Astrocyte (in vitro differentiated cells and primary cell): ENCODE data around the gene BSN. TPM values are rescaled to one million over a fixed set of nuclear protein-coding genes. Genes with fewer than 3 reads are reported as not detected.

Experiments
- DNase-seq: peaks from one replicate; pipeline ENCODE4 v3.0.0-alpha.2; 2010; ENCODE audit warnings: low read depth
- FAIRE-seq: peaks from 2 replicates; lab custom pipeline; 2011; peaks lifted over from hg19 to GRCh38; lab: Jason Lieb, UNC
- H2AFZ ChIP-seq: 2 replicates; pipeline ENCODE4 v1.6.0; 2012; ENCODE audit warnings: low read depth, low read length, inconsistent platforms
- H3K27ac ChIP-seq: 2 replicates; pipeline ENCODE4 v1.5.1; 2011; ENCODE audit warnings: low read depth, low read length, inconsistent platforms
- H3K27me3 ChIP-seq: 2 replicates; pipeline ENCODE4 v1.6.0; 2011; ENCODE audit warnings: low read length, inconsistent platforms; ENCODE audit not compliant: insufficient read depth
- H3K36me3 ChIP-seq: 2 replicates; pipeline ENCODE4 v1.5.1; 2011; ENCODE audit warnings: low read length, inconsistent platforms; ENCODE audit not compliant: insufficient read depth
- H3K4me1 ChIP-seq: 2 replicates; pipeline ENCODE4 v1.5.1; 2011; ENCODE audit warnings: low read length, inconsistent platforms; ENCODE audit not compliant: insufficient read depth
- H3K4me2 ChIP-seq: 2 replicates; pipeline ENCODE4 v1.6.0; 2012; ENCODE audit warnings: low read length, inconsistent platforms
- H3K4me3 ChIP-seq: 2 replicates; pipeline ENCODE4 v1.5.1; 2011; ENCODE audit warnings: low read depth, mild to moderate bottlenecking, low read length, inconsistent platforms; ENCODE audit not compliant: insufficient read depth
- H3K79me2 ChIP-seq: 2 replicates; pipeline ENCODE4 v1.6.0; 2012; ENCODE audit warnings: mild to moderate bottlenecking, low read length, inconsistent platforms; ENCODE audit not compliant: insufficient read depth
- H3K9ac ChIP-seq: 2 replicates; pipeline ENCODE4 v1.6.0; 2012; ENCODE audit warnings: mild to moderate bottlenecking, low read length, inconsistent platforms
- H3K9me3 ChIP-seq: 2 replicates; pipeline ENCODE4 v1.5.1; 2012; ENCODE audit warnings: low read depth, mild to moderate bottlenecking, low read length, inconsistent platforms; ENCODE audit not compliant: insufficient read depth
- H4K20me1 ChIP-seq: 2 replicates; pipeline ENCODE4 v1.6.0; 2012; ENCODE audit warnings: low read length, inconsistent platforms; ENCODE audit not compliant: insufficient read depth
- H3K27ac Mint-ChIP-seq: one replicate; pipeline ENCODE4 v1.8.0; 2021; ENCODE audit warnings: mild to moderate bottlenecking, mixed read lengths; ENCODE audit not compliant: unreplicated experiment
- H3K27me3 Mint-ChIP-seq: one replicate; pipeline ENCODE4 v1.8.0; 2021; ENCODE audit warnings: low read depth, mixed read lengths; ENCODE audit not compliant: unreplicated experiment
- H3K36me3 Mint-ChIP-seq: one replicate; pipeline ENCODE4 v1.8.0; 2021; ENCODE audit warnings: low read depth, mixed read lengths; ENCODE audit not compliant: unreplicated experiment
- H3K4me1 Mint-ChIP-seq: one replicate; pipeline ENCODE4 v1.8.0; 2021; ENCODE audit warnings: low read depth, mixed read lengths; ENCODE audit not compliant: unreplicated experiment
- H3K4me3 Mint-ChIP-seq: one replicate; pipeline ENCODE4 v1.8.0; 2021; ENCODE audit warnings: mild to moderate bottlenecking, moderate library complexity, mixed read lengths; ENCODE audit not compliant: unreplicated experiment
- H3K9me3 Mint-ChIP-seq: one replicate; pipeline ENCODE4 v1.8.0; 2021; ENCODE audit warnings: mild to moderate bottlenecking, mixed read lengths; ENCODE audit not compliant: unreplicated experiment
- CTCF ChIP-seq: IDR thresholded peaks from 2 replicates; pipeline ENCODE4 v1.5.1; 2011; ENCODE audit warnings: low read depth, mild to moderate bottlenecking, inconsistent platforms, low read length, moderate library complexity; ENCODE audit not compliant: insufficient read depth
- EZH2 ChIP-seq: IDR thresholded peaks from 2 replicates; pipeline ENCODE4 v1.6.1; 2012; ENCODE audit warnings: mild to moderate bottlenecking, low read length, inconsistent platforms; ENCODE audit not compliant: insufficient read depth
- total RNA-seq: library from RNA; stranded (reverse); gene quantifications from 2 replicates; pipeline ENCODE4 v1.2.1, GENCODE V29; 2021

The BSN gene
- total RNA-seq, 1 donor from 2014 or later = 0.86 TPM

- Histone ChIP-seq H4K20me1 (peaks cover 4% of the 10 kb centered on the region), H3K4me2 (no peak overlapping the region), H3K4me3 (no peak overlapping the region), H2AFZ (no peak overlapping the region), H3K27me3 (peaks cover 30% of the 10 kb centered on the region), H3K36me3 (no peaks in the 10 kb centered on the region), H3K9ac (no peak overlapping the region), H3K79me2 (no peaks in the 10 kb centered on the region), H3K9me3 (no peaks in the 10 kb centered on the region), H3K27ac (no peak overlapping the region), H3K4me1 (peaks cover 12% of the 10 kb centered on the region)
- H3K36me3 Mint-ChIP-seq = no peaks in the 10 kb centered on the region
- FAIRE-seq (no peak), DNase-seq (no peak)
- TF ChIP-seq CTCF (no peak), EZH2 (no peak)
- no peaks in the 10 kb centered on the region for H3K9me3 Mint-ChIP-seq
- peaks cover 47% of the 10 kb centered on the region for H3K27me3 Mint-ChIP-seq
- peak overlapping the region; percentile 22 for H3K4me3 Mint-ChIP-seq
- no peak overlapping the region for H3K27ac Mint-ChIP-seq
- H3K4me1 Mint-ChIP-seq = no peaks in the 10 kb centered on the region
Observed at GRCh38 chr3:49552087-49552486, 2.2 kb upstream of the BSN start.

GRCh38 chr3:49553324-49553691 lies 969 bp upstream of the BSN start:
- Mint-ChIP-seq H3K4me3 (peak overlapping the region; percentile 93), H3K36me3 (no peaks in the 10 kb centered on the region), H3K27ac (no peak overlapping the region), H3K9me3 (no peaks in the 10 kb centered on the region), H3K27me3 (peaks cover 42% of the 10 kb centered on the region), H3K4me1 (no peaks in the 10 kb centered on the region)
- H3K4me3 ChIP-seq = peak overlapping the region; percentile 77
- H3K27ac ChIP-seq = no peak overlapping the region
- FAIRE-seq (no peak), DNase-seq (no peak)
- H3K27me3 ChIP-seq = peaks cover 24% of the 10 kb centered on the region
- H2AFZ ChIP-seq = peak overlapping the region; percentile 97
- peak overlapping the region; percentile 99 for H3K4me2 ChIP-seq
- peaks cover 4% of the 10 kb centered on the region for H4K20me1 ChIP-seq
- no peaks in the 10 kb centered on the region for H3K9me3 ChIP-seq
- peaks cover 12% of the 10 kb centered on the region for H3K4me1 ChIP-seq
- H3K79me2 ChIP-seq = no peaks in the 10 kb centered on the region
- no peaks in the 10 kb centered on the region for H3K36me3 ChIP-seq
- peak overlapping the region; percentile 79 for H3K9ac ChIP-seq
- TF ChIP-seq CTCF (no peak), EZH2 (no peak)

DNA sequence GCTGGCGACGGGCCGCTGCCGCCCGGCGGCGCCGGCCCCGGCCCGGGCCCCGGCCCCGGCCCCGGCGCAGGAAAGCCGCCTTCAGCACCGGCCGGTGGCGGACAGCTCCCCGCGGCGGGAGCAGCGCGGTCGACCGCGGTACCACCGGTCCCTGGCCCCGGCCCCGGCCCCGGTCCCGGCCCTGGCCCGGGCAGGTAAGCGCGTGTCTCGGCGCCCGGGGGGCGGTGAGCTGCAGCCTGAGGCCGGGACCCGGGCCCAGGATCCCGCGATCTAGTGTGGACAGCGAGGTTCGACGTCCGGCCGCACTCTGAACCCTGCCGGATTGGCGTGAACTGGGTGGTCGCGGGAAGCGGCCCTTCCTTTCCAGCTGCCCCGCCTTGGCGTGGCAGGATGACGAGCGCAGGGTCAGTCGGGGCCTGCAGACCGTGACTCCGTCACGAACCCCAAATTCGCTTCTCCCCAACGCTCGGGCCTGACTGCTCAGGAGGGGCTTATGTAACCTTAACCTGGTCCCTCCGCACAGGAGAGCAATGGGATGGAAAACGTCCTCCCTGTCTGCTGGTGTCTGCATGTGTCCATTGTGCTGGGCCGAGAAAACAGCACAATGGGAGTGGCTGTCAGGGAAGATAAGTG lies 472 bp downstream of the BSN start:
- TF ChIP-seq EZH2 (no peak), CTCF (no peak)
- H3K4me3 ChIP-seq = peak overlapping the region; percentile 53
- Mint-ChIP-seq H3K36me3 (no peaks in the 10 kb centered on the region), H3K9me3 (peaks cover 3% of the 10 kb centered on the region), H3K4me3 (peak overlapping the region; percentile 76), H3K27ac (peak overlapping the region; percentile 14), H3K27me3 (peaks cover 33% of the 10 kb centered on the region), H3K4me1 (no peaks in the 10 kb centered on the region)
- FAIRE-seq = no peak
- H2AFZ ChIP-seq = no peak overlapping the region
- H3K9ac ChIP-seq = no peak overlapping the region
- no peak overlapping the region for H3K27ac ChIP-seq
- peaks cover 12% of the 10 kb centered on the region for H3K4me1 ChIP-seq
- H3K4me2 ChIP-seq = peak overlapping the region; percentile 99
- no peaks in the 10 kb centered on the region for H3K79me2 ChIP-seq
- no peaks in the 10 kb centered on the region for H3K9me3 ChIP-seq
- H3K27me3 ChIP-seq = peaks cover 22% of the 10 kb centered on the region
- H3K36me3 ChIP-seq = no peaks in the 10 kb centered on the region
- H4K20me1 ChIP-seq = peaks cover 4% of the 10 kb centered on the region
- DNase-seq = no peak
